H1 (cell line): ENCODE results near the gene APOBEC2. TPM values are rescaled to one million over a fixed set of nuclear protein-coding genes. Genes with fewer than 3 reads are reported as not detected.

ENCODE experiments used
- ASH2L ChIP-seq: fragments of 200-600, 300-600 bp; sonication (generic); IDR thresholded peaks from one replicate; pipeline ENCODE4 v1.7.1; 2017; ENCODE audit warnings: low read length
- GABPA ChIP-seq: IDR thresholded peaks from 2 replicates; pipeline ENCODE4 v1.6.1; 2011; ENCODE audit warnings: mild to moderate bottlenecking, low read length, moderate library complexity, borderline replicate concordance; ENCODE audit not compliant: insufficient read depth
- RAD21 ChIP-seq, 2 experiments: IDR thresholded peaks in 1 of 2; conservative IDR thresholded peaks in 1 of 2; 2 replicates each; pipeline ENCODE4 v1.6.1; 2011; ENCODE audit warnings: low read depth in 2 of 2, low read length in 2 of 2, improper control_type of control experiment in 1 of 2, inconsistent platforms in 1 of 2, mild to moderate bottlenecking in 1 of 2, moderate library complexity in 1 of 2
- TEAD4 ChIP-seq: IDR thresholded peaks from 2 replicates; pipeline ENCODE4 v1.6.1; 2012; ENCODE audit warnings: low read depth, low read length, inconsistent platforms, mixed read lengths
- polyA plus RNA-seq, 7 experiments: library from polyadenylated mRNA; depleted of rRNA in 3 of 7; stranded (reverse) in 5 of 7; unstranded in 2 of 7; fragments of >200 nt in 5 of 7; fragments of 200-250 nt in 2 of 7; gene quantifications; 1 replicate in 5 of 7; 2 replicates in 1 of 7; 4 replicates in 1 of 7; pipeline versions ENCODE4 v1.2.1 to v1.2.3, GENCODE V29; 2011 to 2013; ENCODE audit warnings: missing spikeins in 2 of 7, mixed read lengths in 2 of 7
- total RNA-seq: library from RNA; stranded (reverse); fragmentation: NEBNext Ultra II Directional; extraction: Animal tissue kit (Norgen Biotek cat#: 25700); gene quantifications from 2 replicates; pipeline ENCODE4 v1.2.1, GENCODE V29; 2021

APOBEC2 gene
- total and polyA plus RNA-seq, 2 of the 8 experiments (the other 6 are each of a cell fraction or from before 2014, with no cell fraction given), result not detected

DNA sequence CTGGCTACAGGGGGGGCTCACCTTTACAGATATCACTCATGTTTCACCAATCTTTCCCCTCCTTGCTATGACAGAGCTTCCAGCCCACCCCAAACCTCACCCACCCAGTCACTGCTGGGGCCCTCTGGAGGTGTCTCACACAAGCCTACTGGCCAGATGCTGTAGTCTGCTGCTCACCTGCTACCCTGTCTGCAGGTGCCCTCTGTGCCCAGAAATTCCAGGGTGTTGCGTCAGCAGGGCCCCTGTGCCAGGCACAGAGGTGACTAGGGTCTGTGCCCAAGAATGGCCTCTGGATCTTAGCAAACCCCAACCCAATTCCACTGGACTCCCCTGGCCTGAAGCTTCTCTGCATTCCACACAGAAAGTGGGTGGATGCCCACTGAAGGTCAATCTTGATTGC is 35.3 kb upstream of the APOBEC2 start (continued):
- TF ChIP-seq GABPA (no peak), TEAD4 (no peak), RAD21 (IDR thresholded peaks at IDR 0.05 in 1 of 2, conservative IDR thresholded peaks at IDR 0.05 in 1 of 2; ENCODE audit: low read depth in 2 of 2, low read length in 2 of 2) (no peak), ASH2L (no peak)
